ENCODE data around the gene DDX10.
"Not testable (repeated sequence)": the region's sequence is repeated elsewhere in the genome, so short reads cannot be mapped to it uniquely, and the experiment has no call there.

The DDX10 gene

DNA sequence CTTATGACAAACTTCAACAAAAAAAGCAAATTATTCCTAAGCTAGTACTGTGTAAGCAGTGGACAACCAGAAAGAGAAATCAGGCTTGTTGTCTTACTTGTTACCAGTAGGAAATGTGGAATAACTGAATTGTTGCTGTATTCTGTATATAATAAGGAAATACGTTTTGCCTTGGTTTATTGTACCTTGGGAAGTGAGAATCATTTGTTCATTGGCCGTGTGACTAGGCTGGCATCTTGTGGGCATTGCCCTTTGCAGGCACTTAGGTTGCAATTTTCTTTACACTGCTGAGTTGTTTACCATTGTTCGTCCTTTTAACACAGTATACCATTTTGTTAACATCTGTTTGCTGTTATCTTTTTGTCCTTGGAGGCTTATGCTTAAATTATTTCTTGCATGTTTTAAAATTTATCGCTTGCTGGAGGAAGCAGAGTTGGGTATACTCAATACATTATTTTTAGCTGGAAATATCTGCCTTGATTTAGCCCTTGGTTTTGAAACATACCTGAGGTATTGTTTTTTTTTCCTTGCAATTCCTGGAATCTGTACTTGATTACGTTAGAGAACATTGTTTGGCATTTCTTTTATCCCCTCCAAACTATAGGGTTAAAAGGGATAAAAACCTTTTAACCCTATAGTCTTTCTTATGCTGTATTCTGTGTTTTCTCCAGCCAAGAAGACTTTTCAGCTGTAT, 109.3 kb downstream of the DDX10 start:
- ATAC-seq (no peak), DNase-seq (no peak)

DNA sequence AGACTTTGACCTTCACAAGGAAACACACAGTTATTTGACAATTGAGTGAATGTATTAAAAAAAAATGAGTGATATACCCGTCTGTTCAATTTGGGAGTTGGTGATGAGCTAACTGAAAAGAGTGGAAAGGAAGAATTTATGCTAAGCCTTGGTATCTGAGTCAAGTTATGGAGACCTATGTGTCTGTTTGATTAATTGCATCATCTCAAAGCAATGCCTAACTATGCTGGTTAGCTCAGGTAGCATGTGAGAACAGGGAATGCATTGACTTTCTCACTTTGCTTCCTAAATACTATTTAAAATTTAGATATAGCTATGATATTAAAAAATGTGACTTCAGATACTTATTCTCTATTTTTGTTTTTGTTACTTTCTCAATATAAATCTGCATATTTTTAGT, 110.5 kb downstream of the DDX10 start:
- DNase-seq (no peak), ATAC-seq (no peak)

DNA sequence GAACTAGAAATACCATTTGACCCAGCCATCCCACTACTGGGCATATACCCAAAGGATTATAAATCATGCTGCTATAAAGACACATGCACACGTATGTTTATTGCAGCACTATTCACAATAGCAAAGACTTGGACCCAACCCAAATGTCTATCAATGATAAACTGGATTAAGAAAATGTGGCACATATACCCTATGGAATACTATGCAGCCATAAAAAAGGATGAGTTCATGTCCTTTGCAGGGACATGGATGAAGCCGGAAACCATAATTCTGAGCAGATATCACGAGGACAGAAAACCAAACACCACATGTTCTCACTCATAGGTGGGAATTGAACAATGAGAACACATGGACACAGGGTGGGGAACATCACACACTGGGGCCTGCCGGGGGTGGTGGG, 114.3 kb downstream of the DDX10 start:
- ATAC-seq, DNase-seq: not testable (repeated sequence)

DNA sequence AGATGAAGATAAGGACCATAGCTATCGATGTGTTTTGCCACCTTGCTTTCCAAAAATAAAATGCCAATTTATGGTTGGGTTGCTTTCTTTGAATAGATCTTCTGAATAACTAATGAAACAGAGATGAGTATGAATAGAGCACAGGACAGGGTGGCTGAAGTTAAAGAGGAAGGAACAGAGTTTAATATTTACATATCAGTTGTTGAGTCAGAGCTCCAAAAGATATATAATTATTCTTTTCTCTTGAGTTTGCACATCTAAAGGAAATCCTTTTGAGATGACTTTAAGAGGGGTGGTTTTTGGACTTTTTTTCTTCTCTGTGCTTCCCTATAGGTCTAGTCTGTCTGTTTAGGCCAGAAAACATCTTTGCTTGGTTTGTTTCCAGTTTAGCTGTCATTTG, 115.2 kb downstream of the DDX10 start:
- ATAC-seq, result no peak

DNA sequence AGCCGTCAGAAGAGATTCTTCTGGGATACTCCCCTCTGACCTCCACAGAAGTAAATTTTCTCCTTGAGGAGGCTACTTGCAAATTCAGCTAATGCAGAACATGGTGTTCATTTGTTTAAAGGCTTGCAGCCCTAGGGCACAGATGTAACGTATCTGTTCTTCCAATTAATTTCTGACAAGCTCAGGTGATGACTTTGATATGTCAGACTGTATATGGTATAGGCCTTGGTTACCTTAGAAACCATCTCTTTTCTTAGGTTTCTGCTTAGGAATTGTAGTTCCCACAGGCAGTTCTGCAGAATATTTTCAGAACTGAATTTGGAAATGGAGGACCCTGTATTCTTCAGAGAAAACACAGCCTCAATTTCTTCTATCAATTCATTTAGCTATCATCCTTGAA, 117.1 kb downstream of the DDX10 start:
- DNase-seq, result no peak
- ATAC-seq, result no peak

More for the DNA sequence above, 115.2 kb downstream of the DDX10 start:
- DNase-seq, result no peak

DNA sequence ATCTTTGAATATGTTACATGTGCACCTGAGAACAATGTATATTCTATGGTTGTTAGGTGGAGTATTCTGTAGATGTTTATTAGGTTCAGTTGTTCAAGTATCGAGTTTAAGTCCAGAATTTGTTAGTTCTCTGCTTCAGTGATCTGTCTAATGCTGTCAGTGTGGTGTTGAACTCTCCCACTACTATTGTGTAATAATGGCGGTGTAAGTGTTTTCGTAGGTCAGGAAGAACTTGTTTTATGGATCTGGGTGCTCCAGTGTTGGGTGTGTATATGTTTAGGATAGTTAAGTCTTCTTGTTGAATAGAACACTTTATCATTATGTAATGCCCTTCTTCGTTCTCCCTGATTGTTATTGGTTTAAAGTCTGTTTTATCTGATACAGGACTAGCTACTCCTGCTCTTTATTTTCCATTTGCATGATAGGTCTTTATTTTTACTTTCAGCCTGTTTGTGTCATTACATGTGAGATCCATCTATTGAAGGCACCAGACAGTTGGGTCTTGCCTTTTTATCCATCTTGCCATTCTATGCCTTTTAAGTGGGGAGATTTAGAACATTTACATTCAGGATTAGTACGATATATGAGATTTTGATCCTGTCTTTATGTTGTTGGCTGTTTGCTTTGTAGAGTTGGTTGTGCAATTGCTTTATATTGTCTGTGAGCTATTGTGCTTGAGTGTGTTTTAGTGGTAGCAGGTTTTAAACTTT, 121.6 kb downstream of the DDX10 start:
- no peak for ATAC-seq

GRCh38 chr11:108787105-108787504, 122.2 kb downstream of the DDX10 start:
- DNase-seq (no peak), ATAC-seq (no peak)

More for the DNA sequence above, 121.6 kb downstream of the DDX10 start:
- DNase-seq, result no peak

GRCh38 chr11:108788565-108789199, 123.8 kb downstream of the DDX10 start:
- ATAC-seq, result no peak
- no peak for DNase-seq

DNA sequence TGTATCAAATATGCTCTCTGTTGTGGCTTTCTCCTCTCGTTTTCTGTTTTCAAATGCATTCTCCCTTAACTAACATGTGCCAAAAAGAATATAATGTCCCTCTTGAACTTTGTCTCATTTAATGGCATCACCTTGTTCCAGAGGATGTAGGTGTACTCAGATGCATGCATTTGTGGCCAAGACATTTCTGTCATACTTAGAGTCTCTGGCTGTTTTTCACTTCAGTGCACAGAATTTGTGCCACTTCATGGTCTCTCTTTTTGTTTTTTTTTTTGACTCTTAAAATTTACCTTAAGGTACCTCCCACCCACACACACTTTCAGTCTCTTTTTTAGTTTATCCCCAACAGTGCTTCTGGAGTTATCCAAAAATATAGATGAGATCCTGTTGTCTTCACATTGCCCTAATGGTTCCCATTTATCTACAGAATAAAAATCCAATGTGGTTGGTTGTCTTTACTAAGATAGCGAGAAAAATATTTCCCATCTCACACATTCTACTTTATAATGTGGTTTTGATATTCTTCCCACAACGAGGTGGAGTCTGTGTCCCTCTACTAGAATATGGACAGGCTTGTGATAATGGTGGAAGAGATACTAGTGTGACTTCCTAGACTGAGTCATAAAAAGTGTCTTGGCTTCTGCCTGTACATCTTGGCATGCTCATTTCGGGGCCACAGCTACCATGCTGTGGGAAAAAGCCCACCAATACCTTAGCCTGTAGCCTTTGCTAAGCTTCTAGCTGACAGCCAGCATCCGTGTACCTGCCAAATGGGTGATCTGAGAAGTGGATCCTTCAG, 125.8 kb downstream of the DDX10 start:
- DNase-seq, result no peak
- ATAC-seq, result peak; percentile 40

GRCh38 chr11:108793138-108793537, 128.3 kb downstream of the DDX10 start:
- ATAC-seq (no peak), DNase-seq (no peak)

- DNase-seq, result no peak
- ATAC-seq, result no peak
Observed at GRCh38 chr11:108793611-108794010, 128.7 kb downstream of the DDX10 start.

DNA sequence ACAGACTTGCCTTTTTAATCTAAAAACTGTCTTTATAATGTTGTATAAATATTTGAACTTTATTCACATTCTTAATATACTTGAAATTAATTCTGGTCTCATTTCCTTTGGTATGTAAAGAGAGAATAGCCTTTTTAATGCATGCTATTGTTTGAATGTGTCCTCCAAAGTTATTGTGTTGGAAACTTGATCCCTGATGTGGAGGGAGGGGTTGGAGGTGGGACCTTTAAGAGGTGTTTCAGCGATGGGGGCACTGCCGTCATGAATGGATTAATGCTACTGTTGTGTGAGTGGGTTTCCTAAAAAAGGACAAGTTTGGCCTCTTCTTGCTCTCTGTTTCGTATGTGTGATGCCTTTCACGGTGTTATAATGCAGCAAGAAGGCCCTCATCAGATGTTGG, 131.7 kb downstream of the DDX10 start:
- ATAC-seq (no peak), DNase-seq (no peak)

- ATAC-seq (no peak), DNase-seq (no peak)
Observed at GRCh38 chr11:108797578-108798100, 132.8 kb downstream of the DDX10 start.

- DNase-seq (no peak), ATAC-seq (no peak)
Observed at GRCh38 chr11:108802492-108802891, 137.6 kb downstream of the DDX10 start.

DNA sequence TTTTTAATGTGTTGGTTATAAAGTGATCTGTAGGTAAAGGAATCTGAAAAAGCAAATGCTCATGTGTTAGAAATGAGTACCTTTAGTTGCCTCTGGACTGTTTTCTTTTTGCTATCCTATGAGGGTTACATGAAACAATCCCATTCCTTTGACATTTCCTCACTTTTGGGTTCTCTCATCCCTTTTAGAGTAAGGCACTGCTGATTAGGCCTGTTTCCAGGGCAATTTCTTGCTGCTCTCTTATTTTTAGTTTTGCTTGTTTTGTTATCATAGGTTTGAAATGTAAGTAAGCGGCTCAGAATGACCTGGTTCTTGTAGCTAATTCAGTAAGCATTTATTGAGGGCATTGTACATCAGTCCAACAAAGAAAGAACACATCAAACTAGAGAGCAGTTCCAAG, 138.9 kb downstream of the DDX10 start:
- no peak for DNase-seq
- no peak for ATAC-seq

DNA sequence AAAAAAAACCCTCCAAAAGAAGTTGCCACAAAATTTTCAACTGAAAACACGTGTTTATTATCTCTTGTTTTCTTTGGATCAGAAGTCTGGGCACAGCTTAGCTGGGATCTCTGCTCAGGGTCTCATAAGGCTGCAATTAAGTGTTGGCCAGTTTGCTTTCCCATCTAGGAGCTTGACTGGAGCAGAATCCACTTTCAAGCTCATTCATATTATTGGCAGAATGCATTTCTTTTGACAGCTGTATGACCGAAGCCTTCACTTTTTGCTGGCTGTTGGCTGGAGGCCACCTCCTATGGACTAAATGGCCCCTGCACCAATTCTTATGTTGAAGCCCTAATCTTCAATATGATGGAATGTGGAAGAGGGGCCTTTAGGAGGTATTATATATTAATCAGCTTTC, 139.6 kb downstream of the DDX10 start:
- ATAC-seq (no peak), DNase-seq (no peak)

DNA sequence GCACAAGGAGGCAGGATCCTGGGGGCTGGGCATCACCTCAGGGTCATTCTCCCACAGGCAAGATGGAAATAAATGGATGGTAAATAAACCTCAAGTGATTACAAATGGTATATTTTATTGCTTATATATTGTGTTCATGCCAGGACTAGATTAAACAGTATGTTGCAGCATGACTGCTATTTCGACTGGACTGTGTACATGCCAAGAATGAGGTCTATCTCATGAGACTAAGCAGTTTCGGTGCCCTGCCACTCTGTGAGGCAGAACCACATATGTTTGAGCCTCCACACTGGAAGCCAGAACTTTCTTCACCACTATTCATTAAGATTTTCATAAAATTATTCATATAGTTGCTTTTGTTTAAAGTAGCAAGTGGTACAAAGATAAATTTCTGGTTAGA, 140.2 kb downstream of the DDX10 start:
- DNase-seq (no peak), ATAC-seq (no peak)

DNA sequence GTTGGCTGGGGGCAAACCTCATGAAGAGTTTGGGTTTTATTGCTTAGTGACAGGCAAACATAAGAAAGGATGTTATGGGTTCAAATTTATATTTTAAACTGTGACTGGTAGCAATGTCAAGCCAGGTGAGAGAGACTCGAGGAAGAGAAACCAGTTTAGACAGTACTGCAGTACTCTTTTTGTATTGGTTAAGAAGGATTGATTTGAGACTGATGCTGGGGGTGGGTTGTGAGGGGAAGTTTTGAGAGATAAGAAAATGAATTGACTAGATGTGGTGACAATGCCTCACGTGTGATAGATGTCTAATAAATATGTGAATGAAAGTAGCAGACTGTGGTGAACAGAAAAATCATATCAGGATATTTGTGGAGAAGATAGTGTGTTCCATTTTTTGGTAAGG, 142.4 kb downstream of the DDX10 start:
- ATAC-seq (no peak), DNase-seq (no peak)

GRCh38 chr11:108813086-108813485, 148.2 kb downstream of the DDX10 start:
- no peak for ATAC-seq
- DNase-seq, result no peak

- no peak for ATAC-seq
- DNase-seq, result no peak
Observed at GRCh38 chr11:108817976-108818375, 153.1 kb downstream of the DDX10 start.

DNA sequence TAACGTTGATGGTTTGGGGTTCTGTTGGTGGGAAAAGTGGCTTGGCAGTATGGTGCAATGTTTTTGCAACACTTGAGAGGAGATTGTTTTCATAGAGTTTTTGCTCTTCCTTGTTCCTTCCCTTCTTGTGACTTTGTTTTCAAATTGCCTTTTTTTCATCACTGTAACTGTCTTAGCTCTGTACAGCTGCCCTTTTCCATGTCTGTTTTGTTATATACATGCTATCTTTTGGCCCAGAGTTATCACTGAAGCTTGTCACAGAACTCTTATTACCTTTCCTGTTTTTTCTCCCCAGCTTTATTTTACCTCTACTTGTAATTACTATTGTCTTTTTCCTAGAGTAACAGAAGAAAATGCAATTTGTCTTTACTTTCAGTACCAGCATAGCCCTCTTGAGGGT, 154.1 kb downstream of the DDX10 start:
- ATAC-seq (no peak), DNase-seq (no peak)

DNA sequence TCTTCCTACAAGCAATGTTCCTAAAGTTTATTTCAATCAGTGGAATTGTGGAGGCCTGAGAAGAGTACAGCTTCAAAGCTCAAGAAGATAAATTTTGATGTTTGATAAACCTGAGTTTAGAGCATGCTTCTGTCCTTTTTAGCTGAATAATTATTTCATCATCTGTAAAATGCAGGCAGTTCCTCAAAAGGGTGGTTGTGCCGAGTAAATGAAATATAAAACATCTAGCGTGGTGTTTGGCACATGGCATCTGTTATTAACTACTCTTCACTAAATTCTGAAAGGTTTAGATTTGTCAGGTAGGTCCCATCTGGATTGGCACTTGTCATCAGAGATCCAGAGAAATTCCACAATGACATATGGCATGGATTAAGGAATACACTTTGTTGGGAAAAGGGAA, 155.1 kb downstream of the DDX10 start:
- no peak for ATAC-seq

More for the DNA sequence above, 155.1 kb downstream of the DDX10 start:
- no peak for DNase-seq

Data from stimulated activated naive CD8-positive, alpha-beta T cell treated with anti-CD3 and anti-CD28 coated beads, Interleukin-15, Interleukin-2, amounts not matched to agents 100 U/mL and 50 U/mL, for 24 hours (primary cell).